A549 treated with AZD9567 at 1 μM for 4 hours (cell line): Measurements from ENCODE around the gene SPTY2D1. TPM values are rescaled to one million over a fixed set of nuclear protein-coding genes. Genes with fewer than 3 reads are reported as not detected.

Source experiments
- total RNA-seq: library from RNA; stranded (reverse); fragments of 200-300 nt; extraction: Qiagen RNA extraction; gene quantifications from 5 replicates; pipeline ENCODE4 v1.2.3, GENCODE V29; 2022; ENCODE audit not compliant: insufficient read depth

Gene SPTY2D1, protein sequence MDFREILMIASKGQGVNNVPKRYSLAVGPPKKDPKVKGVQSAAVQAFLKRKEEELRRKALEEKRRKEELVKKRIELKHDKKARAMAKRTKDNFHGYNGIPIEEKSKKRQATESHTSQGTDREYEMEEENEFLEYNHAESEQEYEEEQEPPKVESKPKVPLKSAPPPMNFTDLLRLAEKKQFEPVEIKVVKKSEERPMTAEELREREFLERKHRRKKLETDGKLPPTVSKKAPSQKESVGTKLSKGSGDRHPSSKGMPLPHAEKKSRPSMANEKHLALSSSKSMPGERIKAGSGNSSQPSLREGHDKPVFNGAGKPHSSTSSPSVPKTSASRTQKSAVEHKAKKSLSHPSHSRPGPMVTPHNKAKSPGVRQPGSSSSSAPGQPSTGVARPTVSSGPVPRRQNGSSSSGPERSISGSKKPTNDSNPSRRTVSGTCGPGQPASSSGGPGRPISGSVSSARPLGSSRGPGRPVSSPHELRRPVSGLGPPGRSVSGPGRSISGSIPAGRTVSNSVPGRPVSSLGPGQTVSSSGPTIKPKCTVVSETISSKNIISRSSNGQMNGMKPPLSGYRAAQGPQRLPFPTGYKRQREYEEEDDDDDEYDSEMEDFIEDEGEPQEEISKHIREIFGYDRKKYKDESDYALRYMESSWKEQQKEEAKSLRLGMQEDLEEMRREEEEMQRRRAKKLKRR
- total RNA-seq, result 15.7 to 20.7 TPM (median 18.0 TPM) in 5 replicates

DNA sequence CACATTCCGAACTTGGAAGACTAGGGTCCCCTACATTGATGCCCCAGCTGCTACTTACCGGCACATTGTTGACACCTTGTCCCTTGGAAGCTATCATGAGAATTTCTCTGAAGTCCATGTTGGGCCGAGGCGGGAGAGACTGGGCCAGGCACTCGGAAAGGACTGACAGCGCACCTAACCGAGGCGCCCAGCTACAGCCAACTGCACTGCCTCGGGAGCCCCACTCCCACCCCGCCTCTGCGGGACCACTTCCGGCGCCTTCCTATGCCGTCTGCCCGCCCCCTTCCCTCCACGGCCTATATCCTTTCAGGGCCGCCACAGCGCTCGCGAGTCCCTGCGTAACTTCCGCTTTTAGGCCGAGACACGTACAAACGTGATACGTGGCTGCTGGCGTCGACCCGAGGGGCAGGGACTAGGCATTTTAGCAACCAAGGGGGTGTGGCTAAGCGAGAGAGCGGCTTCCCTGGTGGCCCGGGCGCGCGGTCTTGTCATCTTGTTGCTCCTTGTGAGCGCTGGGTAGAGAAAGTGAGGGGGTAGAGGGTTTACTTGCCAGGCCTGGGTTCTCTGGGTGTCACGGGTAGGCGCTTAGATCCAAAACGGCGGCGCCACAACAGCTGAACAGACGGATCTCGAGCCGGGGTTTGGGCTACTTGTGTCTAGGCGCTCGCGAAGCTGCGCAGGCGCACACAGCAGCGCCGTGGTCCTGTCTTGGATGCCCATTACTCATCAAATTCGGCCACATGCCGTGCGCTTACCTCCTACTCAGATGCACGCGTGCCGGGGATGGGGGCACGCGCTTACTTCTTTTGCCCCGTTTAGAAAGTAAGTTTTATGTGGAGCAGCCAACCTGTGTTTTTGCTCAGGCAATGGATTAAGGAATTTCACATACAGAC lies at the start of gene SPTY2D1:
Gene SPTY2D1 (minus strand): TSS at position 203 of the 893 bp plus-strand sequence. CDS start 85 bp downstream, at position 118.

DNA sequence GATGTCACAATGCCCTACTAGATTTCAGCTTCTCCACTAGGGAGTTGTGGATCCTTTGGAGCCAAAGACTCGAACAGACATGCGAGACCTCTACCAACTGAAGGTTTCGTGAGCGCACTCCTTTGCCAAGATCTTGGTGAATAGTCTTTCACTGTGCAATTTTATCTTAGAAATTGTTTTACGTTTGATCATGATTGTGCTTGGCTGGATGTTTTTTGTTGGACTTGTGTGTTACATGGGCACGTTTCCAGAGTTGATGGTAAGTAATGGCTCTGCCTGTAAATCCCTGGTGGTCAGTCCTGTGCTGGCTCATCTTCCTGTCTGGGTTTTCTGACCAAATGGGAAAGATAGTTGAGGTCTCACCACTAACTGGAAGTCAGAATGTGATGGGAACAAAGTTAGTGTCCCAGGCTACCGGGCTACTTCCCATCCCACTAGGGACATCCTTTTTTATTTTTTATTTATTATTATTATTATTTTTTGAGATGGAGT lies 34.4 kb downstream of the SPTY2D1 start, which contains the start of gene MISFA:
Gene MISFA (plus strand): TSS at position 51 of the 492 bp plus-strand sequence. CDS start 140 bp downstream, at position 191.

DNA sequence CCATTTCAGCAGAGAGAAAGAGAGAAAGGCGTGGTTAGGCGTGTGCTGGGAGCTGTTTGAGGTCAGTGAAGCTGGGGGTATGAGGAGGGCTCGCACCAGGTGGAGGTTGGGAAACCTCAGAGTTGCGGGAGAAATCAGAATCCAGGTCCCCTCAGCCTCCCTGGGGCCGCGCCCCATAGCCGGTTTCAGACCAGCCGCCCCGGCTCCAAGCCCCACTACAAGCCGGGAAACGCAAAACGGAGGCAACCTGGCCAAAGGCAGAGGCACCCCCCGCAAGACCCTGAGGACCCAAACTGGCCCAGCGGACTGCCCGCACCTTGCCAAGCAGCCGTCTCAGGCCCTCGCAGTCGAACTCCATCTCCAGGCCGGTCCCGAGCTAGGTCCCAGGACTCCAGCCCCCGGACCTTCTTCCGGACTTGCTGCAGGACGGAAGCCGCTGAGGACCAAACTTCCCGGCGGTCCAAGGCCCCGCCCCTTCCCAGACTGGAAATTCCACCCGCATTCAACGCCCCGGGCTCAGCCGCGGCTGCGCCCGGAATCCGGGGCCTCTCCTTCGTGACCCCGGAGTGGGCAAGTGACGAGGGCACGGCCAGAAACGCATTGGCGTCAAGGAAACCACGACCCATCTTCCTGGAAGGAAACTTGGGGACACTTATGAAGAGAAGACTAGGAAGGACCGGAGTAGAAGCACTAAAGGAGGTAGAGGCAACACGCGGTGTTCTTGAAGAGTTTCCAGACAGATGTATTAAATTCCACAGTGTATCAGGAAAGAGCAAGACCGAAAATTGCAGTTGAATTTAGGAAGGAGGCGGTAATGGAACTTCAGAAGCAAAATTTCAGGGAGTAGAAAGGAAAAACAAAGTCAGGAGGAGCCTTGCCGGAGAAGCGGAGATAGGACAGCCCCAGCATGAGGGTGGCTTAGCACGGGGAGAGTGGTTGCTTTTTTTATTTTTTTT lies 45.6 kb downstream of the SPTY2D1 start, which contains the start of gene UEVLD:
Gene UEVLD (minus strand): TSS at position 438 of the 956 bp plus-strand sequence. CDS start 80 bp downstream, at position 358.

Other genes starting within 250 kb of the SPTY2D1 start
- 2,564 to 4,313 TPM (median 3,078 TPM) in 5 replicates for gene LDHA, start 239.8 kb downstream of the SPTY2D1 start, total RNA-seq
- 0.10 to 0.15 TPM (median 0.15 TPM) in 3 of 5 replicates, not detected in the others for gene LDHC, start 222.0 kb downstream of the SPTY2D1 start, total RNA-seq
- not detected in 5 replicates for gene LDHAL6A, start 178.5 kb downstream of the SPTY2D1 start, total RNA-seq
- 95.6 to 154 TPM (median 101 TPM) in 5 replicates for gene TSG101, start 107.4 kb downstream of the SPTY2D1 start, total RNA-seq
- 18.3 to 22.1 TPM (median 21.0 TPM) in 5 replicates for gene UEVLD, start 45.6 kb downstream of the SPTY2D1 start, total RNA-seq
- 1.8 to 2.6 TPM (median 2.1 TPM) in 4 of 5 replicates, not detected in the other for gene MISFA, start 34.6 kb downstream of the SPTY2D1 start, total RNA-seq
- 0.25 to 0.42 TPM (median 0.32 TPM) in 4 of 5 replicates, not detected in the other for gene TMEM86A, start 64.4 kb upstream of the SPTY2D1 start, total RNA-seq
- not detected in 5 replicates for gene IGSF22, start 91.8 kb upstream of the SPTY2D1 start, total RNA-seq
- gene PTPN5, start 157.5 kb upstream of the SPTY2D1 start, total RNA-seq, result not detected in 5 replicates